A549 (cell line): ENCODE results near the gene KCP.

Source experiments
- EP300 ChIP-seq, 2 experiments: fragments of >200 bp; sonication (Bioruptor Twin); formaldehyde crosslinking; IDR thresholded peaks; 2 replicates in 1 of 2; 3 replicates in 1 of 2; pipeline ENCODE4 v1.6.1; 2016 to 2017
- POLR2A ChIP-seq: IDR thresholded peaks from 2 replicates; pipeline ENCODE4 v1.6.1; 2012; ENCODE audit warnings: mild to moderate bottlenecking, low read length
- RCOR1 ChIP-seq: fragments of 150-350 bp; IDR thresholded peaks from 2 replicates; pipeline ENCODE4 v1.6.1; 2014; ENCODE audit warnings: antibody characterized with exemption, low read length, low read depth
- TF ChIP-seq, protein P1 (sequence below): fragments of >200 bp; sonication (Bioruptor Twin); formaldehyde crosslinking; IDR thresholded peaks from 3 replicates; pipeline ENCODE4 v1.5.1; 2016
- TF ChIP-seq, protein P2 (sequence below): IDR thresholded peaks from 2 replicates; pipeline ENCODE4 v1.6.1; 2012

DNA sequence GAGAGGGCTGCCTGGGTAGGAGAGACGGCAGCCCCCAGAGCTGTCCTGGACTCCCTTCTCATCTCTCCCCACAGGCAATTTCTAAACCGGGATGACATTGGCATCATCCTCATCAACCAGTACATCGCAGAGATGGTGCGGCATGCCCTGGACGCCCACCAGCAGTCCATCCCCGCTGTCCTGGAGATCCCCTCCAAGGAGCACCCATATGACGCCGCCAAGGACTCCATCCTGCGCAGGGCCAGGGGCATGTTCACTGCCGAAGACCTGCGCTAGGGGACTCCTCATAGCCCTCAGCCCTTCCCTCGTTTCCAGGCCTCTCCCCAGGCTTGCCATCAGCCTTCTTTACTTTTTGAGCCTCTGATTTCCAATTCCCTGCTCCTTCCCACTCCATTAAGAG lies 45.2 kb downstream of the KCP start:
- TF ChIP-seq, protein P1, sequence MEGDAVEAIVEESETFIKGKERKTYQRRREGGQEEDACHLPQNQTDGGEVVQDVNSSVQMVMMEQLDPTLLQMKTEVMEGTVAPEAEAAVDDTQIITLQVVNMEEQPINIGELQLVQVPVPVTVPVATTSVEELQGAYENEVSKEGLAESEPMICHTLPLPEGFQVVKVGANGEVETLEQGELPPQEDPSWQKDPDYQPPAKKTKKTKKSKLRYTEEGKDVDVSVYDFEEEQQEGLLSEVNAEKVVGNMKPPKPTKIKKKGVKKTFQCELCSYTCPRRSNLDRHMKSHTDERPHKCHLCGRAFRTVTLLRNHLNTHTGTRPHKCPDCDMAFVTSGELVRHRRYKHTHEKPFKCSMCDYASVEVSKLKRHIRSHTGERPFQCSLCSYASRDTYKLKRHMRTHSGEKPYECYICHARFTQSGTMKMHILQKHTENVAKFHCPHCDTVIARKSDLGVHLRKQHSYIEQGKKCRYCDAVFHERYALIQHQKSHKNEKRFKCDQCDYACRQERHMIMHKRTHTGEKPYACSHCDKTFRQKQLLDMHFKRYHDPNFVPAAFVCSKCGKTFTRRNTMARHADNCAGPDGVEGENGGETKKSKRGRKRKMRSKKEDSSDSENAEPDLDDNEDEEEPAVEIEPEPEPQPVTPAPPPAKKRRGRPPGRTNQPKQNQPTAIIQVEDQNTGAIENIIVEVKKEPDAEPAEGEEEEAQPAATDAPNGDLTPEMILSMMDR, result no peak
- TF ChIP-seq RCOR1, result no peak
- no peak for TF ChIP-seq POLR2A
- TF ChIP-seq, protein P2, sequence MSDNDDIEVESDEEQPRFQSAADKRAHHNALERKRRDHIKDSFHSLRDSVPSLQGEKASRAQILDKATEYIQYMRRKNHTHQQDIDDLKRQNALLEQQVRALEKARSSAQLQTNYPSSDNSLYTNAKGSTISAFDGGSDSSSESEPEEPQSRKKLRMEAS, result no peak
- TF ChIP-seq EP300 (IDR thresholded peaks at IDR 0.05), result no peak
